Upper lobe of left lung (tissue), 4 donors: Measurements from ENCODE around the gene SBF2.

Experiments
- CTCF ChIP-seq, 6 experiments: fragments of 450-650 bp in 4 of 6; fragments of 200-600 bp in 2 of 6; sonication (generic) in 2 of 6; IDR thresholded peaks; one replicate each; pipeline ENCODE4 v1.5.1; 2016 to 2019; ENCODE audit warnings: antibody characterized with exemption in 6 of 6
- EP300 ChIP-seq, 4 donors: sonication (generic); formaldehyde crosslinking; IDR thresholded peaks; one replicate each; pipeline ENCODE4 v1.5.1; 2017; ENCODE audit warnings: antibody characterized with exemption in 4 of 4, control low read depth in 2 of 4
- POLR2A ChIP-seq, 4 donors: fragments of 450-650 bp; IDR thresholded peaks; one replicate each; pipeline ENCODE4 v1.5.1; 2016 to 2017; ENCODE audit warnings: antibody characterized with exemption in 4 of 4, mild to moderate bottlenecking in 2 of 4

GRCh38 chr11:9784602-9785315 lies 509.3 kb downstream of the SBF2 start:
- TF ChIP-seq CTCF (IDR thresholded peaks at IDR 0.05): no peak
- TF ChIP-seq EP300 (IDR thresholded peaks at IDR 0.05): no peak
- no peak for TF ChIP-seq POLR2A (IDR thresholded peaks at IDR 0.05)
